Progenitor cell of endocrine pancreas (in vitro differentiated cells): ENCODE data around the gene IMMT. TPM values are rescaled to one million over a fixed set of nuclear protein-coding genes. Genes with fewer than 3 reads are reported as not detected.

Source experiments
- DNase-seq: peaks from one replicate; pipeline ENCODE4 v3.0.0; 2021; ENCODE audit warnings: low spot score; ENCODE audit not compliant: unreplicated experiment
- H3K27ac Mint-ChIP-seq: 2 replicates; pipeline ENCODE4 v1.8.0; 2021; ENCODE audit warnings: mild to moderate bottlenecking, moderate library complexity, mixed read lengths
- H3K27me3 Mint-ChIP-seq: 2 replicates; pipeline ENCODE4 v1.8.0; 2021; ENCODE audit warnings: mixed read lengths
- H3K36me3 Mint-ChIP-seq: 2 replicates; pipeline ENCODE4 v1.8.0; 2022; ENCODE audit warnings: mixed read lengths; ENCODE audit not compliant: insufficient read depth
- H3K4me1 Mint-ChIP-seq: 2 replicates; pipeline ENCODE4 v1.8.0; 2021; ENCODE audit warnings: low read depth, mixed read lengths
- H3K4me3 Mint-ChIP-seq: 2 replicates; pipeline ENCODE4 v1.8.0; 2021; ENCODE audit warnings: low read depth, mild to moderate bottlenecking, moderate library complexity, mixed read lengths
- H3K9me3 Mint-ChIP-seq: 2 replicates; pipeline ENCODE4 v1.8.0; 2021; ENCODE audit warnings: low read depth, mixed read lengths
- total RNA-seq: library from RNA; stranded (reverse); gene quantifications from 2 replicates; pipeline ENCODE4 v1.2.1, GENCODE V29; 2021
- TF ChIP-seq, protein P1 (sequence below): fragments of 200-600 bp; sonication (generic); IDR thresholded peaks from one replicate; pipeline ENCODE4 v1.5.0; 2021; ENCODE audit warnings: antibody characterized with exemption, mild to moderate bottlenecking; ENCODE audit not compliant: unreplicated experiment

IMMT gene
- total RNA-seq, 1 donor from 2014 or later, result 94.1 TPM

DNA sequence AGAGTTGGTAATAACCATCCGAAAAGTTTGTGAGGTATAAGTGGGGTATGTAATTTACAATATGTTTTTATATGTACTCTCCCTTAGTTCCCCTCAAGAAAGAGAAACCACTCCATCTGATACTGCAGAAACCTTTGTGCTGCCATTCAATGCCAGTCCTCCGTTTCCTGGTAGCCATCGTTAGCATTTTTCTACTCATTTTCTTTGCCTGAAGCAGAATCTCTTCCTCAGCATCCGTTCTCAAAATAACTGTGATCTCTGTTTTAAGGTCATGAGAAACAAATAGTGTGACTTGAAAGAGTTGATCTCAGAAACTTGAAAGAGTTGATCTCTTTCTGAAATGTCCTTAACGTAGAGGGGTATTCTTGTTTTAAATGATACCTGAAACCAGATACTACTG lies 88.2 kb downstream of the IMMT start:
- Mint-ChIP-seq H3K36me3 (peaks cover 20% of the 10 kb centered on the region), H3K4me1 (peaks cover 26% of the 10 kb centered on the region), H3K27ac (peak overlapping the region; percentile 99), H3K9me3 (no peaks in the 10 kb centered on the region), H3K4me3 (peak overlapping the region; percentile 93), H3K27me3 (no peaks in the 10 kb centered on the region)
- no peak for DNase-seq
- TF ChIP-seq, protein P1, sequence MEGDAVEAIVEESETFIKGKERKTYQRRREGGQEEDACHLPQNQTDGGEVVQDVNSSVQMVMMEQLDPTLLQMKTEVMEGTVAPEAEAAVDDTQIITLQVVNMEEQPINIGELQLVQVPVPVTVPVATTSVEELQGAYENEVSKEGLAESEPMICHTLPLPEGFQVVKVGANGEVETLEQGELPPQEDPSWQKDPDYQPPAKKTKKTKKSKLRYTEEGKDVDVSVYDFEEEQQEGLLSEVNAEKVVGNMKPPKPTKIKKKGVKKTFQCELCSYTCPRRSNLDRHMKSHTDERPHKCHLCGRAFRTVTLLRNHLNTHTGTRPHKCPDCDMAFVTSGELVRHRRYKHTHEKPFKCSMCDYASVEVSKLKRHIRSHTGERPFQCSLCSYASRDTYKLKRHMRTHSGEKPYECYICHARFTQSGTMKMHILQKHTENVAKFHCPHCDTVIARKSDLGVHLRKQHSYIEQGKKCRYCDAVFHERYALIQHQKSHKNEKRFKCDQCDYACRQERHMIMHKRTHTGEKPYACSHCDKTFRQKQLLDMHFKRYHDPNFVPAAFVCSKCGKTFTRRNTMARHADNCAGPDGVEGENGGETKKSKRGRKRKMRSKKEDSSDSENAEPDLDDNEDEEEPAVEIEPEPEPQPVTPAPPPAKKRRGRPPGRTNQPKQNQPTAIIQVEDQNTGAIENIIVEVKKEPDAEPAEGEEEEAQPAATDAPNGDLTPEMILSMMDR, result no peak

DNA sequence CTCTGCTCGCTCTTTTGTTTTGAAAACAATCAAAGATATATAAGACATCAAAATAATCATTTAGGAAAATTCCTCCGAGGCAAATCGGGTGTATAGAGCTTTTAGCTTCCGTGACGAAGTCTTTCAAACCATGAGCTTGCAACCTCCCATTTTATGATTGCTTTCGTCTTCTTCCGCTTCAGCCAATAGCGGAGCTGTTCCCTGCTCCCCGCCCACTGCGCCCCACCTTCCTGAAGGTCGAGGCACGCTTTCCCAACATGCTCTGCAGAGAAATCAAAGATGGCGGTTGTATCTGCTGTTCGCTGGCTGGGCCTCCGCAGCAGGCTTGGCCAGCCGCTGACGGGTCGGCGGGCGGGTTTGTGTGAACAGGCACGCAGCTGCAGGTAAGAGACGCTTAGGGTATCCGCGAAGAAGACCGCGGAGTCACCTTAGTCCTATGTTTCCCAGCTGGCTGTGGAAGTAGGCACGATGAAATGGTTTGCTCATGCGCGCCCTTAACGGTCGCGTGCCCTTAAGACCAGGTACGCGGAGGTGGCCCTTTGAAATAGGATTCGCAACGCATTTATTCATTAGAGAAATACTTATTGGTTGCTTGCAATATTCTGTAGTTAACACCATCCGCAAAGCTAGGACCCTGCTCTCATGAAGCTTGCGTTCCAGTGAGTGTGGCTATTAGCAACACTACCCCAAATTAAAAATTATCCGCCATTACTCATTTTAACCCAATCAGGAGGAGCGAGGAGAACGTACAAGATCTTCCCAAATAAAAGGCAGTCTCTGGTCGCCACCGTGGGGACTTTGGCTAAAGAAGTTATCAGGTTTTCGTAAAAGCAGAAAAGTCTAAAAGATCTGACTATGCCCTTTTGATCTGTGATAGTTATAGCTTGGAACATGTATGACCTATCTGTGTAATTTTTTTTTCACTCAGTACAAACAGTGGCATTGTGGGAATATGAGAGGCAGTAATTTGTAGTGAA lies 89.0 kb downstream of the IMMT start, which contains the start of gene PTCD3:
TSS of gene PTCD3 (plus strand) at position 267 of the 977 bp plus-strand sequence. CDS start at position 280, 13 bp downstream.
- H3K4me1 Mint-ChIP-seq, result peaks cover 26% of the 10 kb centered on the region
- no peaks in the 10 kb centered on the region for H3K27me3 Mint-ChIP-seq
- H3K4me3 Mint-ChIP-seq, result peak within 1 kb of the TSS; percentile 93
- peaks cover 20% of the 10 kb centered on the region for H3K36me3 Mint-ChIP-seq
- H3K27ac Mint-ChIP-seq, result peak within 1 kb of the TSS; percentile 99
- no peaks in the 10 kb centered on the region for H3K9me3 Mint-ChIP-seq
- DNase-seq, result peak; percentile 78
- TF ChIP-seq, protein P1, result no peak

- peak within 1 kb of the TSS; percentile 93 for H3K4me3 Mint-ChIP-seq
- H3K9me3 Mint-ChIP-seq, result no peaks in the 10 kb centered on the region
- no peaks in the 10 kb centered on the region for H3K27me3 Mint-ChIP-seq
- H3K27ac Mint-ChIP-seq, result peak within 1 kb of the TSS; percentile 99
- peaks cover 26% of the 10 kb centered on the region for H3K4me1 Mint-ChIP-seq
- peaks cover 15% of the 10 kb centered on the region for H3K36me3 Mint-ChIP-seq
- peak; percentile 60 for DNase-seq
- TF ChIP-seq, protein P1, result no peak
Measured at GRCh38 chr2:86105252-86105968, 89.9 kb downstream of the IMMT start, which contains the start of gene POLR1A. Gene POLR1A (minus strand): TSS chr2:86105886. CDS start chr2:86105776, 110 bp downstream.

DNA sequence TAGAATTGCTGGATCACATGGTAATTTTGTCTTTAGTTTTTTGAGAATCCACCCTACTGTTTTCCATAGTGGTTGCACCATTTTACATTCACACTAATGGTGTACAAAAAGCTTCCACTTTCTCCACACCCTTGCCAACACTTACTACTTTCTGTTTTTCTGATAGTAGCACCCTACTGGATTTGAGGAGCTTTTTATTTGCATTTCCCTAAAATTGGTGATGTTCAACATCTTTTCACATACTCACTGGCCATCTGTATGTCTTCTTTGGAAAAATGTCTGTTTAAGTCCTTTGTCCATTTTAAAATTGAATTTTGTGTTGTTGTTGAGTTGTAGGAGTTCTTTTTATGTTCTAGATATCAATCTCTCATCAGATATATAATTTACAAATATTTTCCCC lies 93.1 kb downstream of the IMMT start:
- TF ChIP-seq, protein P1, result no peak
- H3K4me1 Mint-ChIP-seq, result peaks cover 19% of the 10 kb centered on the region
- DNase-seq, result no peak
- H3K27me3 Mint-ChIP-seq, result no peaks in the 10 kb centered on the region
- H3K36me3 Mint-ChIP-seq, result peaks cover 22% of the 10 kb centered on the region
- no peaks in the 10 kb centered on the region for H3K9me3 Mint-ChIP-seq
- H3K4me3 Mint-ChIP-seq, result no peak overlapping the region
- no peak overlapping the region for H3K27ac Mint-ChIP-seq

GRCh38 chr2:86097913-86098312 lies 97.3 kb downstream of the IMMT start:
- Mint-ChIP-seq H3K4me3 (no peak overlapping the region), H3K27ac (no peak overlapping the region), H3K36me3 (peaks cover 33% of the 10 kb centered on the region), H3K4me1 (peaks cover 2% of the 10 kb centered on the region), H3K27me3 (no peaks in the 10 kb centered on the region), H3K9me3 (no peaks in the 10 kb centered on the region)
- no peak for DNase-seq
- TF ChIP-seq, protein P1, result no peak
